WTC11 (cell line): ENCODE data around the gene PTPN2.

Source experiments
- CREB1 ChIP-seq: sonication (generic); formaldehyde crosslinking; IDR thresholded peaks from 2 replicates; pipeline ENCODE4 v1.8.0; 2023; ENCODE audit warnings: mild to moderate bottlenecking, missing genetic modification reagents
- CREM ChIP-seq: sonication (generic); formaldehyde crosslinking; IDR thresholded peaks from 2 replicates; pipeline ENCODE4 v1.8.1; 2022; ENCODE audit warnings: mild to moderate bottlenecking, missing genetic modification reagents, moderate library complexity
- CTCF ChIP-seq: fragments of 200-600 bp; IDR thresholded peaks from 2 replicates; pipeline ENCODE4 v1.8.0; 2022; ENCODE audit warnings: antibody characterized with exemption
- NR3C1 ChIP-seq: sonication (generic); formaldehyde crosslinking; conservative IDR thresholded peaks from 2 replicates; pipeline ENCODE4 v1.8.1; 2023; ENCODE audit warnings: low read depth, mild to moderate bottlenecking, missing genetic modification reagents
- ZNF232 ChIP-seq: sonication (generic); formaldehyde crosslinking; IDR thresholded peaks from 2 replicates; pipeline ENCODE4 v1.8.0; 2022; ENCODE audit warnings: mild to moderate bottlenecking, missing genetic modification reagents
- TF ChIP-seq, protein P1 (sequence below): sonication (generic); formaldehyde crosslinking; IDR thresholded peaks from 2 replicates; pipeline ENCODE4 v1.8.0; 2023; ENCODE audit warnings: mild to moderate bottlenecking, missing genetic modification reagents

DNA sequence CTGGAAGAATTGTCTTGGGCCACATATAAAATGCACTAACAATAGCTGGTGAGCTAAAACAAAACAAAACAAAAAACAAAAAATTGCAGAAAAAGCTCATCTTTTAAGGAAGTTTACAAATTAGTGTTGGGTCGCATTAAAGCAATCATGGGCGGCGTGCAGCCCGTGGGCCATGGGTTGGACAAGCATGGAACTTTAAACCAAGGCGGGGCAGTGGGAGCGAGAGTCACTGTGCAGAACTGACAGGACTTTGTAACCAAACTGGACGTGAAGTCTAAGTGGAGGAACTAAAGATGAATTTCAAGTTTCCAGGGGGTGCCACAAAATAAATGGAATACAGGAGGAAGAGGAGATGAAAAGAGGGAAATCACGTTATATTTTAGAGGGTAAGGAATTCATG is 100.5 kb downstream of the PTPN2 start:
- TF ChIP-seq CREM (CRISPR knock-in tag) (no peak), NR3C1 (no peak), CTCF (no peak), CREB1 (CRISPR knock-in tag) (no peak), ZNF232 (CRISPR knock-in tag) (no peak)
- TF ChIP-seq, protein P1, sequence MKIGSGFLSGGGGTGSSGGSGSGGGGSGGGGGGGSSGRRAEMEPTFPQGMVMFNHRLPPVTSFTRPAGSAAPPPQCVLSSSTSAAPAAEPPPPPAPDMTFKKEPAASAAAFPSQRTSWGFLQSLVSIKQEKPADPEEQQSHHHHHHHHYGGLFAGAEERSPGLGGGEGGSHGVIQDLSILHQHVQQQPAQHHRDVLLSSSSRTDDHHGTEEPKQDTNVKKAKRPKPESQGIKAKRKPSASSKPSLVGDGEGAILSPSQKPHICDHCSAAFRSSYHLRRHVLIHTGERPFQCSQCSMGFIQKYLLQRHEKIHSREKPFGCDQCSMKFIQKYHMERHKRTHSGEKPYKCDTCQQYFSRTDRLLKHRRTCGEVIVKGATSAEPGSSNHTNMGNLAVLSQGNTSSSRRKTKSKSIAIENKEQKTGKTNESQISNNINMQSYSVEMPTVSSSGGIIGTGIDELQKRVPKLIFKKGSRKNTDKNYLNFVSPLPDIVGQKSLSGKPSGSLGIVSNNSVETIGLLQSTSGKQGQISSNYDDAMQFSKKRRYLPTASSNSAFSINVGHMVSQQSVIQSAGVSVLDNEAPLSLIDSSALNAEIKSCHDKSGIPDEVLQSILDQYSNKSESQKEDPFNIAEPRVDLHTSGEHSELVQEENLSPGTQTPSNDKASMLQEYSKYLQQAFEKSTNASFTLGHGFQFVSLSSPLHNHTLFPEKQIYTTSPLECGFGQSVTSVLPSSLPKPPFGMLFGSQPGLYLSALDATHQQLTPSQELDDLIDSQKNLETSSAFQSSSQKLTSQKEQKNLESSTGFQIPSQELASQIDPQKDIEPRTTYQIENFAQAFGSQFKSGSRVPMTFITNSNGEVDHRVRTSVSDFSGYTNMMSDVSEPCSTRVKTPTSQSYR (CRISPR knock-in tag): no peak
